Thyroid gland (tissue), 4 donors: ENCODE data around the gene CLSTN1. TPM values are rescaled to one million over a fixed set of nuclear protein-coding genes. Genes with fewer than 3 reads are reported as not detected.

Source experiments
- DNase-seq, 2 donors: peaks; one replicate each; pipeline ENCODE4 v3.0.0-alpha.2; 2019
- H3K27ac ChIP-seq, 3 donors: fragments of 200-600 bp; sonication (generic); 1 replicate in 2 of 3; 2 replicates in 1 of 3; pipeline ENCODE4 v1.5.1; 2016 to 2019; ENCODE audit warnings: mild to moderate bottlenecking in 1 of 3, moderate library complexity in 1 of 3
- H3K27me3 ChIP-seq: fragments of 200-600 bp; sonication (generic); one replicate; pipeline ENCODE4 v1.5.1; 2019
- H3K36me3 ChIP-seq, 2 donors: fragments of 200-600 bp; sonication (generic); one replicate each; pipeline ENCODE4 v1.5.1; 2016 to 2019
- H3K4me1 ChIP-seq, 2 donors: fragments of 200-600 bp; sonication (generic); one replicate each; pipeline ENCODE4 v1.5.1; 2017 to 2019
- H3K4me3 ChIP-seq, 3 donors: fragments of 200-600 bp; sonication (generic); replicated peaks in 1 of 3; 1 replicate in 2 of 3; 2 replicates in 1 of 3; pipeline ENCODE4 v1.5.1; 2016; ENCODE audit warnings: mild to moderate bottlenecking in 1 of 3
- H3K9me3 ChIP-seq: fragments of 200-600 bp; sonication (generic); one replicate; pipeline ENCODE4 v1.5.1; 2017
- CTCF ChIP-seq, 6 experiments: fragments of 200-600 bp in 3 of 6; fragments of 450-650 bp in 3 of 6; sonication (generic) in 3 of 6; IDR thresholded peaks; one replicate each; pipeline ENCODE4 v1.5.1; 2016 to 2019; ENCODE audit warnings: antibody characterized with exemption in 6 of 6, mild to moderate bottlenecking in 2 of 6, inconsistent platforms in 1 of 6, moderate library complexity in 1 of 6
- POLR2A ChIP-seq, 2 donors: fragments of 450-650 bp; IDR thresholded peaks; one replicate each; pipeline ENCODE4 v1.6.1; 2017; ENCODE audit warnings: antibody characterized with exemption in 2 of 2, mild to moderate bottlenecking in 2 of 2, moderate library complexity in 1 of 2
- WGBS, 2 donors: methylation state at CpG; one replicate each; pipeline ENCODE4 v1.1.5; 2017; 5-methylcytosine and 5-hydroxymethylcytosine counted together
- intact Hi-C: fragments of 100-400 bp; cut with DNase I; formaldehyde crosslinking; loops from one replicate; pipeline ENCODE4 v1.15.1; 2023
- total RNA-seq, 4 donors: library from RNA; depleted of rRNA; stranded (reverse); fragments of >200 nt; gene quantifications; one replicate each; pipeline ENCODE4 v1.2.3, GENCODE V29; 2016

CLSTN1 gene
- total RNA-seq, 4 donors from 2014 or later, result 59.5 to 85.0 (median 81.5) TPM

- DNase-seq, result no peak
- Histone ChIP-seq H3K27ac (no peak overlapping the region), H3K9me3 (no peaks in the 10 kb centered on the region), H3K36me3 (peaks cover 45 to 49% of the 10 kb centered on the region in 2 donors), H3K4me3 (no peak overlapping the region), H3K27me3 (no peaks in the 10 kb centered on the region), H3K4me1 (no peaks in the 10 kb centered on the region)
- intact Hi-C loops, result no loop called here
- WGBS, 2 donors, result 73 to 79% methylated on average over 25 of the region's 25 CpGs
- TF ChIP-seq CTCF (IDR thresholded peaks at IDR 0.05) (no peak), POLR2A (IDR thresholded peaks at IDR 0.05) (no peak)
Observed at GRCh38 chr1:9726905-9727595, 96.7 kb downstream of the CLSTN1 start.

- no peak for DNase-seq
- TF ChIP-seq CTCF (IDR thresholded peaks at IDR 0.05), result no peak
- no peak for TF ChIP-seq POLR2A (IDR thresholded peaks at IDR 0.05)
- Histone ChIP-seq H3K4me3 (no peak overlapping the region), H3K4me1 (no peaks in the 10 kb centered on the region), H3K9me3 (no peaks in the 10 kb centered on the region), H3K27me3 (no peaks in the 10 kb centered on the region), H3K36me3 (peaks cover 40 to 42% of the 10 kb centered on the region in 2 donors), H3K27ac (no peak overlapping the region)
- 94 to 98% methylated on average over 6 of the region's 6 CpGs for WGBS, 2 donors
- intact Hi-C loops, result no loop called here
Observed at GRCh38 chr1:9726406-9726805, 97.4 kb downstream of the CLSTN1 start.

- intact Hi-C loops, result no loop called here
- Histone ChIP-seq H3K36me3 (peaks cover 30 to 31% of the 10 kb centered on the region in 2 donors), H3K27ac (no peak overlapping the region), H3K4me1 (no peaks in the 10 kb centered on the region), H3K4me3 (no peak overlapping the region), H3K27me3 (no peaks in the 10 kb centered on the region), H3K9me3 (no peaks in the 10 kb centered on the region)
- 66 to 70% methylated on average over 11 to 18 of the region's 24 CpGs for WGBS, 2 donors
- TF ChIP-seq CTCF (IDR thresholded peaks at IDR 0.05) (peak; percentile 47 to 77 (median 65)), POLR2A (IDR thresholded peaks at IDR 0.05) (no peak)
- DNase-seq, result peak; percentile 32 to 54
Observed at GRCh38 chr1:9724706-9725476, 98.9 kb downstream of the CLSTN1 start.

- 97 to 100% methylated on average over 6 of the region's 6 CpGs for WGBS, 2 donors
- Histone ChIP-seq H3K4me3 (no peak overlapping the region), H3K27ac (no peak overlapping the region), H3K27me3 (no peaks in the 10 kb centered on the region), H3K36me3 (peaks cover 22 to 27% of the 10 kb centered on the region in 2 donors), H3K9me3 (no peaks in the 10 kb centered on the region), H3K4me1 (no peaks in the 10 kb centered on the region)
- intact Hi-C loops, result no loop called here
- DNase-seq, result no peak
- TF ChIP-seq POLR2A (IDR thresholded peaks at IDR 0.05), result no peak
- TF ChIP-seq CTCF (IDR thresholded peaks at IDR 0.05), result no peak
Observed at GRCh38 chr1:9723926-9724325, 99.8 kb downstream of the CLSTN1 start.
